ENCODE data around the gene ADARB1. TPM values are rescaled to one million over a fixed set of nuclear protein-coding genes. Genes with fewer than 3 reads are reported as not detected.

ADARB1 gene
- polyA plus RNA-seq, 3 donors from 2014 or later: 3.0 to 4.5 (median 3.4) TPM

DNA sequence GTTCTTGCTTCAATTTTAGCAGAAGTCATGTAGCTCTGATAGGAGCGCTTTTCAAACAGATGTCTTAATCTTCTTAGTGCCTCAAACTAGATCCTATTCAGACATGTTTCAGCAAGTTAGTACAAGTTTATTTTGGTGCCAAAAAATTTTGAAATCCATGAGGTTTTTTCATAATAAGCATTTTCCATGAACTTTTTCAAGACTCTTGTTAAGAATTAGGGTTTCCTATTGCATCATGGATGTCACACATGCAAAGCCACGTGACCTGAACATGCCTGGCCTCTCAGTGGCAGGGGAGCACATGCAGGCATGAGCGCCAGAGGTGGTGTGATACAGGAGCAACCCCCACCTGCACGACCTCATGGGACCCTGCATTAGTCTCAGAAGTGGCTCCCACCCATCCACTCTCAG lies 145.7 kb downstream of the ADARB1 start:
- no peak overlapping the region for H3K27ac Mint-ChIP-seq
- H3K36me3 Mint-ChIP-seq: peaks cover 29 to 48% (median 33%) of the 10 kb centered on the region in 3 donors

DNA sequence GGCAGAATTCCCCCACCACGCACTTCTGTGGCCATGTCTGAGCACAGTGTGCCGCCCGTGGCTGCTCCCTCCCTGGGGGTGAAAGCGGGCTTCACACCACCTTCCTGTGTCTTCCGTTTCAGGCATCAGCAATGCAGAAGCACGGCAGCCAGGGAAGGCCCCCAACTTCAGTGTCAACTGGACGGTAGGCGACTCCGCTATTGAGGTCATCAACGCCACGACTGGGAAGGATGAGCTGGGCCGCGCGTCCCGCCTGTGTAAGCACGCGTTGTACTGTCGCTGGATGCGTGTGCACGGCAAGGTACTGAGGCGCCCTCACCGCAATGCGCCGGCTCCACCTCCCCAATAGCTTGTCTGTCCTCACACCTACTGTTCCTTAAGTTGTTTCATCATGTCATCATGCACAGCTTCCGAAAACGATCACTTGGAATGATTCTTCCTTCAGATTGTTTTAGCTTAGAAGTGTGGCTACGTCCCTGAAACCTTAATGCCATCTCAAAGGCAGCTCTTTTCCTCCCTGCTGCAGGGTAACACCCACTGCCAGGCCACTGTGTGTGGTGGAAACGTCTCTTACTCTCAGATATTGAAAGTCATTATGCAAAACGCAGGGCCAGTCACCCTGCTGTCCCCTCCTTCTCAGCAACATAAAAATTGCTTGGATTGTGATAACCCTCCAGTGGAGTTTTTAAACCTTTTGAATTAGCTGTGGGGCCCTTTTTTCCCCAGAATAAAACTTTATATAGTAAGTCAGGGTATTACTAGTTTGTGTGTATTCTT lies 146.5 kb downstream of the ADARB1 start:
- peaks cover 28 to 47% (median 33%) of the 10 kb centered on the region in 3 donors for H3K36me3 Mint-ChIP-seq
- H3K4me3 Mint-ChIP-seq: no peak overlapping the region
- H3K27me3 Mint-ChIP-seq (ENCODE audit: low read depth in 3 of 3): peaks cover 0 to 4% (median 2%) of the 10 kb centered on the region in 3 donors
- H3K4me1 Mint-ChIP-seq: peaks cover 0 to under 1% of the 10 kb centered on the region in 2 donors
- H3K27ac Mint-ChIP-seq: no peak overlapping the region
- peaks cover 0 to 23% (median 6%) of the 10 kb centered on the region in 6 donors for H3K9me3 Mint-ChIP-seq
- no peak for DNase-seq

More for the DNA sequence above, 145.7 kb downstream of the ADARB1 start:
- peaks cover 0 to 1% (median 0%) of the 10 kb centered on the region in 3 donors for H3K27me3 Mint-ChIP-seq (ENCODE audit: low read depth in 3 of 3)
- no peak overlapping the region for H3K4me3 Mint-ChIP-seq
- no peak for DNase-seq
- no peaks in the 10 kb centered on the region for H3K4me1 Mint-ChIP-seq
- H3K9me3 Mint-ChIP-seq: peaks cover 0 to 23% (median 6%) of the 10 kb centered on the region in 6 donors

DNA sequence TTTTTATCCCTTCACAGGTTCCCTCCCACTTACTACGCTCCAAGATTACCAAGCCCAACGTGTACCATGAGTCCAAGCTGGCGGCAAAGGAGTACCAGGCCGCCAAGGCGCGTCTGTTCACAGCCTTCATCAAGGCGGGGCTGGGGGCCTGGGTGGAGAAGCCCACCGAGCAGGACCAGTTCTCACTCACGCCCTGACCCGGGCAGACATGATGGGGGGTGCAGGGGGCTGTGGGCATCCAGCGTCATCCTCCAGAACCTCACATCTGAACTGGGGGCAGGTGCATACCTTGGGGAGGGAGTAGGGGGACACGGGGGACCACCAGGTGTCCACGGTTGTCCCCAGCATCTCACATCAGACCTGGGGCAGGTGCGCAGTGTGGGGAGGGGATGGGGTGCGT lies 147.6 kb downstream of the ADARB1 start:
- DNase-seq: no peak
- peaks cover 0 to 17% (median 6%) of the 10 kb centered on the region in 6 donors for H3K9me3 Mint-ChIP-seq
- peaks cover 17 to 37% (median 26%) of the 10 kb centered on the region in 3 donors for H3K36me3 Mint-ChIP-seq
- peaks cover 9 to 11% of the 10 kb centered on the region in 2 donors for H3K4me1 Mint-ChIP-seq
- H3K4me3 Mint-ChIP-seq: no peak overlapping the region
- peaks cover 2 to 11% (median 11%) of the 10 kb centered on the region in 3 donors for H3K27me3 Mint-ChIP-seq (ENCODE audit: low read depth in 3 of 3)
- H3K27ac Mint-ChIP-seq: no peak overlapping the region

DNA sequence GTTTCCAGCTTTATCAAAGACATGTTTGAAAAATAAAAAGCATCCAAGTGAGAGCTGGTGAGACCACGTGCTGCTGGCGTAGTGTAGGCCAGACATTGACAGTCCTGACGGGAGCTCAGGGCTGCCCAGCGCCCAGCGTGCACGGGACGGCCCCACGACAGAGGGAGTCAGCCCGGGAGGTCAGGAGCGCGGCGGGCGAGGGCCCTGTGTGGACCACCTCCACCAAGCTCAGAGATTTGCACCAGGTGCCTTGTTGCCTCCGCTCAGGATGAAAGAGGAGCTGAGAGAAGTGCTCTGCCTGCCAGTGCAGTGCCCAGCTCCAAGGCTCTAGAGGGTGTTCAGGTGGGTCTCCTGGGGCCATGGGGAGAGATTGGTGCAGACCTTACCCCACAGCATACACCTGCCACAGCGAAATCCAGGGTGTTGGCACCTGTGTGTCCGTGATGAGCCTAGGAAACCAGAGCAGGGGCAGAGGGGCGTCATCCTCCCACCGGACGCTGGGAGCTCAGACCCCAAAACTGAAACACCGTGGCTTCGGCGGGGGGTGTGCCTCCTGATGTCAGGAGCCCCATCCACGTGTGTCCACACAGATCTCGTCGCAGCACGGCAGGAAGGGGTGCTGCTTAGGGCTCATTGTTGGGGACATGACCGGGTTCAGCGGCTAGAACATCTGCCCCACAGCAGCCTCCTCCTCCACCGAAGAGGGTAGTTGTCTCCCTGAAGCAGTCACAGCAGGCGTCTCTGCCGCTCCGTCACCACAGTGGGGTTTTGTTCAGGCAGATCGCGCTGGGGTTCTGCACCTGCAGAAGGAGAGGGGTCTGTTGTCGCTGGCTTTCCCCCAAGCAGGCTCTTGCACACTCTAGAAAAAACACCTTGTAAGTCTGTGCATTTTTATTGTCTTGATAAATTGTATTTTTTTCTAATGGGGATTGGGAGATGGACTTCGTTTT lies 149.1 kb downstream of the ADARB1 start:
- no peak for DNase-seq
- peaks cover 24 to 26% of the 10 kb centered on the region in 2 donors for H3K4me1 Mint-ChIP-seq
- peak overlapping the region in 2 of 6 donors; percentile 55 to 78 for H3K27ac Mint-ChIP-seq
- peaks cover 0 to 2% (median 0%) of the 10 kb centered on the region in 6 donors for H3K9me3 Mint-ChIP-seq
- peaks cover 8 to 25% (median 19%) of the 10 kb centered on the region in 3 donors for H3K27me3 Mint-ChIP-seq (ENCODE audit: low read depth in 3 of 3)
- peak overlapping the region in 1 of 5 donors; percentile 77 for H3K4me3 Mint-ChIP-seq
- peaks cover 2 to 23% (median 12%) of the 10 kb centered on the region in 3 donors for H3K36me3 Mint-ChIP-seq

DNA sequence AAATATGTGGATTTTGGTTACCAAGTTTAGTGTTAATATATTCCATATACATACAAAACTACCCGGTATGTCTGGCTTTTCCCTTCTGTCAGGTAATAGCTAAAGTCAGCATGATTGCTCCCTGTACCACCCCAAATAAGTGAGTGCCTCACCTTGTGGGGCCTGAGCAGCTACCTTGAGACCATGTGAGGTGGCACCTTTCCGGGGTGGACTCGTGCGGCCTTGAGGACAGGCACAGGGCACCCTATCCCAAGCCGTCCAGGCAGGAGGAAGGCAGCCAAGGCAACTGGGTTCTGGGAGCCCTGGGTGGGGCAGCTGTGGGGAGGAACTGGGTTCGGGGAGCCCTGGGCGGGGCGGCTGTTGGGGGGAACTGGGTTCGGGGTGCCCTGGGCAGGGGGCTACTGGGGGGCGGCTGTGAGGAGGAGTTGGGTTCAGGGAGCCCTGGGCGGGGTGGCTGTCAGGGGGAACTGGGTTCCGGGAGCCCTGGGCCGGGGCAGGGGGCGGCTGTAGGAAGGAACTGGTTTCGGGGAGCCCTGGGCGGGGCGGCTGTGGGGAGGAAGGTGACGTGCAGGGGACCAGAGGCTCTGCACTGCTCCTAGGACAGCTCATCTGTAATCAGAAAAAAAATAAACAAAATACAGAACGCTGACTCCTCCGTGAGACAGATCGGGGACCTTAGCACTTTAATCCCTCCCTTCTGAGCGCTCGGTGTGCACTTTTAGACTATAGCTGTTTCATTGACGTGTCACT lies 150.0 kb downstream of the ADARB1 start:
- peaks cover 0 to 16% (median 7%) of the 10 kb centered on the region in 3 donors for H3K36me3 Mint-ChIP-seq
- no peaks in the 10 kb centered on the region for H3K9me3 Mint-ChIP-seq
- H3K4me3 Mint-ChIP-seq: peak overlapping the region in 1 of 5 donors; percentile 77
- peak overlapping the region in 2 of 6 donors; percentile 56 to 78 for H3K27ac Mint-ChIP-seq
- H3K27me3 Mint-ChIP-seq (ENCODE audit: low read depth in 3 of 3): peaks cover 8 to 30% (median 19%) of the 10 kb centered on the region in 3 donors
- H3K4me1 Mint-ChIP-seq: peaks cover 30 to 35% of the 10 kb centered on the region in 2 donors
- DNase-seq: peak in 1 of 3 donors; percentile 47

DNA sequence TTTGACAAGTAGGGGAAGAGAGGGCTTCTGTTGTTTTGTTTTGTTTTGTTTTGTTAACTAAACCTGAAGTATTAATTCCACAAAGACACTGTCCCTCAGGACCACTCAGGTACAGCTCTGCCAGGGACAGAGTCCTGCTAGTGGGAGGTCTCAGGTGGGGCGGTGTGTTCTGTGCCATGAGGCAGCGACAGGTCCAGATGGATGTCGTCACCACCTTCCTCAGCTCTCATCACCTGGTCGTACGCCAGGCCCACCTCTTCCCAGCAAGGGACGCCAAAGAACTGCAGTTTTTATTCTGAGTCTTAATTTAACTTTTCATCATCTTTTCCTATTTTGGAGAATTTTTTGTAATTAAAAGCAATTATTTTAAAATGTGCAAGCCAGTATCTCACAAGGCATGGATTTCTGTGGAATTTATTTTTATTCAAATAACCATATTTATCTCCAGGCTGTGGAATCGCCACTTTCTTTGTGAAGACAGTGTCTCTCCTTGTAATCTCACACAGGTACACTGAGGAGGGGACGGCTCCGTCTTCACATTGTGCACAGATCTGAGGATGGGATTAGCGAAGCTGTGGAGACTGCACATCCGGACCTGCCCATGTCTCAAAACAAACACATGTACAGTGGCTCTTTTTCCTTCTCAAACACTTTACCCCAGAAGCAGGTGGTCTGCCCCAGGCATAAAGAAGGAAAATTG lies 150.8 kb downstream of the ADARB1 start:
- Mint-ChIP-seq H3K27ac (peak overlapping the region in 3 of 6 donors; percentile 34 to 81 (median 58)), H3K36me3 (peaks cover 0 to 16% (median 7%) of the 10 kb centered on the region in 3 donors), H3K4me3 (peak overlapping the region in 1 of 5 donors; percentile 77), H3K4me1 (peaks cover 30 to 35% of the 10 kb centered on the region in 2 donors), H3K9me3 (no peaks in the 10 kb centered on the region), H3K27me3 (ENCODE audit: low read depth in 3 of 3) (peaks cover 12 to 30% (median 19%) of the 10 kb centered on the region in 3 donors)
- no peak for DNase-seq

DNA sequence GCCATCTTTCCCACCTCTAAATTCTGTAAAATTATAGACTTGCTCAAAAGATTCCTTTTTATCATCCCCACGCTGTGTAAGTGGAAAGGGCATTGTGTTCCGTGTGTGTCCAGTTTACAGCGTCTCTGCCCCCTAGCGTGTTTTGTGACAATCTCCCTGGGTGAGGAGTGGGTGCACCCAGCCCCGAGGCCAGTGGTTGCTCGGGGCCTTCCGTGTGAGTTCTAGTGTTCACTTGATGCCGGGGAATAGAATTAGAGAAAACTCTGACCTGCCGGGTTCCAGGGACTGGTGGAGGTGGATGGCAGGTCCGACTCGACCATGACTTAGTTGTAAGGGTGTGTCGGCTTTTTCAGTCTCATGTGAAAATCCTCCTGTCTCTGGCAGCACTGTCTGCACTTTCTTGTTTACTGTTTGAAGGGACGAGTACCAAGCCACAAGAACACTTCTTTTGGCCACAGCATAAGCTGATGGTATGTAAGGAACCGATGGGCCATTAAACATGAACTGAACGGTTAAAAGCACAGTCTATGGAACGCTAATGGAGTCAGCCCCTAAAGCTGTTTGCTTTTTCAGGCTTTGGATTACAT lies 151.5 kb downstream of the ADARB1 start:
- peak overlapping the region in 3 of 6 donors; percentile 34 to 81 (median 58) for H3K27ac Mint-ChIP-seq
- no peak for DNase-seq
- peaks cover 0 to 15% (median 7%) of the 10 kb centered on the region in 3 donors for H3K36me3 Mint-ChIP-seq
- peaks cover 12 to 30% (median 19%) of the 10 kb centered on the region in 3 donors for H3K27me3 Mint-ChIP-seq (ENCODE audit: low read depth in 3 of 3)
- H3K4me1 Mint-ChIP-seq: peaks cover 30 to 35% of the 10 kb centered on the region in 2 donors
- peak overlapping the region in 1 of 5 donors; percentile 41 for H3K4me3 Mint-ChIP-seq
- H3K9me3 Mint-ChIP-seq: no peaks in the 10 kb centered on the region

DNA sequence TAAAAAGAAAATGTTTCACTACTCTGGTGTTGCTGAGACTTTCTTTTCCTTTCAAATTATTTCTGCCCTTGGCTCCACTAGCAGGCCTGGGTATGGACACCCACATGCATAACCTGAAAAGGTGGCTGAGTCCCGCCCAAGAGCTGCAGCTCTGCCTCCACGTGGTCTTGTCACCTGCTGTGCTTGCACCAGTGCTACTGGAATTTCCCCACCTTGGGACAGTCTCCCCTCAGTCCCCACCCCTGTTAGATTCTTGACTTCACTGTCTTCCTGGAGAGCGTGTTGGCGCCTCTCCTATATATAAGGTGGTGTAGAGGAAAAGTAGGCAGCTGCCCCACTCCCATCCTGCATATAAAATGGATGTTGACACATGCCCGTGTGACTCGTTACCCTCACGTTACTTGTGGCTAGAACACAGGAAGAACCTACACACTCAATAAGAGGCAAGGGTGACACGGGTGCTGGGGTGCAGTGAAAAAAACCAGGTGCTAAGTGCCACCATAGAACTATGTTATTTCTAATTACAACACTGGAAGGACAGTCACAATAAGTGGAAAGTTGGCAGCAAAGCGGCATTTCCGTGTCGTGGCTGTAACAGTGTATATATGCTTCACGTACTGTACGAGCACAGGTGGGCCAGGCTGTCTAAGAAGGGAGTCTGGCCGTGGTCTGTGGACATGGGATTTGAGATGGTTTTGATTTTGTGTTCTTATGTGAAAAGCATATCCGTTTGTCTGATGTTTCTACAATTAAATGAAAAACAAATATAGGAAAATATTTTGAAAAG lies 152.4 kb downstream of the ADARB1 start:
- peak overlapping the region; percentile 33 to 81 (median 46) for H3K4me3 Mint-ChIP-seq
- H3K4me1 Mint-ChIP-seq: peaks cover 30 to 35% of the 10 kb centered on the region in 2 donors
- H3K27me3 Mint-ChIP-seq (ENCODE audit: low read depth in 3 of 3): peaks cover 12 to 32% (median 19%) of the 10 kb centered on the region in 3 donors
- peak; percentile 56 to 73 (median 60) for DNase-seq
- H3K9me3 Mint-ChIP-seq: no peaks in the 10 kb centered on the region
- peak overlapping the region; percentile 14 to 90 (median 64) for H3K27ac Mint-ChIP-seq
- H3K36me3 Mint-ChIP-seq: peaks cover 0 to 8% (median 0%) of the 10 kb centered on the region in 3 donors

DNA sequence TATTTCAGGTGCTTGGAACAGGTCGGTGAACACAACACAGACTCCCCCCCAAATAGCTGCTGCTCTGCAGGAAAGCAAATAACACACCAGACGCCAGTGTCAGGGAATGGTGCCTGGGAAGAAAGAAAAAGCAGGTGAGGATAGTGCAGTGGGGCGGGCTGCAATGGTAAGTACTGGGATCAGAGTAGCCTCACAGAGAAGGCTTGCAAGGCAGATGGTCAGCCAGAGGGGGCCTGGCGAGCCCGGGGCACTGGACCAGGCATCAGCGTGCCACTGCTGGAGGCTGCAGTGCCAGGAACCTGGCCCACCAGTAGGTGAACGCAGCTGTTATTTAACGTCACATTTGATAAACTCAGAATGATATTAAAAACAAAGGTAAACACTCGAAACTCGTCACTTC lies 153.4 kb downstream of the ADARB1 start:
- Mint-ChIP-seq H3K36me3 (peaks cover 0 to 3% (median 0%) of the 10 kb centered on the region in 3 donors), H3K4me3 (peak overlapping the region; percentile 46 to 85 (median 72)), H3K9me3 (no peaks in the 10 kb centered on the region), H3K27ac (peak overlapping the region; percentile 34 to 90 (median 64)), H3K4me1 (peaks cover 30 to 35% of the 10 kb centered on the region in 2 donors), H3K27me3 (ENCODE audit: low read depth in 3 of 3) (peaks cover 14 to 33% (median 19%) of the 10 kb centered on the region in 3 donors)
- DNase-seq: no peak

DNA sequence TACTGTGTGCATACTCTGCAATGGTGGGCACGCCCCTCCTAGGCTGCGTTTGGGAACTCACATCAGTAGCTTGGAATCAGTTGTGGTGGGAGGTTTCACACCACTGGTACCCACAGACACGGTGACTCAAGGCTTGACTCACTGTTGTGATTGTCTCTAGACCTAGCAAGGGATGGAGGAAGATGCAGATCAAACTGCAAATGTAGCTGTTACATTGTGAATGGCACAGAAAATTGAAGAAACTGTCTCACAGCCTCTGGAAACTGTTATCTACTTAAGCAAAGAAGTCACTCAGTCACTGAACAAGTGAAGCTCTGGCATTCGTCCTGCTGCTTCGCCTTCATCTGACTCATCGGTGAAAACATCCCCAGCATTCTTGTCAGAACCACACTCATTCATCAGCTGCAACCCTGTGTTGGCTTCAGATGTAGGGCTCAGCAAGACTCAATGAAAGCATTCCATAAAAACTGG lies 153.8 kb downstream of the ADARB1 start:
- Mint-ChIP-seq H3K36me3 (peaks cover 0 to 2% (median 0%) of the 10 kb centered on the region in 3 donors), H3K27ac (peak overlapping the region; percentile 34 to 90 (median 64)), H3K4me3 (peak overlapping the region; percentile 46 to 85 (median 72)), H3K4me1 (peaks cover 30 to 35% of the 10 kb centered on the region in 2 donors), H3K9me3 (no peaks in the 10 kb centered on the region), H3K27me3 (ENCODE audit: low read depth in 3 of 3) (peaks cover 14 to 37% (median 19%) of the 10 kb centered on the region in 3 donors)
- peak; percentile 80 to 89 (median 82) for DNase-seq

DNA sequence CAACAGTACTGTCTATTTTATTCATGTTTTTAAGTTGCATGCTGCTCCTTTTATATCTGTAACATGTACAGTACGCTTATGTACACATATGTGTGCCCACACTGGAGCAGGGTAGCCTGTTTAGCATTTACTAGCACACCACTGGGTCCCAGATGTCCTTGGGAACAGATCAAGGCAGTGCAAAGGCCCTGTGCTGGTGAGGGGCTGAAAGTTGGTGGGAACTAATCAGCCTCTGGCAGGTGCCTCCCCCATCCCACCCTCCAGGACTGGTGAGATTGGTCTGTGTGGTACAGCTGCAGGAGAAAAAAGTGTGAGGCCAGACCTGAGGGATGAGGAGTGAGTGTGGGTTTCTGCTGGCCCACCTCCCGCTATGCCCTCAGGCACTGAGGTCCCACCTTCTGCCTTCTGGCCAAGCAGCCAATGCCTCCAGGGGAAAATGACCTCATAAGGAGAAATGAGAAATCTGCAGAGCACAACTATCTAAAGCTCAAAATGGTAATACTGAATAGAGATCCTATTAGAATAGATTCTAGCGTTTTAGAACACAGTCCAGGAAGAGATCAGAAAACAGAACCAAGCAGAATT lies 154.4 kb downstream of the ADARB1 start:
- DNase-seq: no peak
- Mint-ChIP-seq H3K27me3 (ENCODE audit: low read depth in 3 of 3) (peaks cover 18 to 42% (median 19%) of the 10 kb centered on the region in 3 donors), H3K9me3 (no peaks in the 10 kb centered on the region), H3K4me1 (peaks cover 30 to 35% of the 10 kb centered on the region in 2 donors), H3K4me3 (peak overlapping the region in 4 of 5 donors; percentile 49 to 85 (median 76)), H3K27ac (peak overlapping the region; percentile 17 to 90 (median 53)), H3K36me3 (peaks cover 0 to 2% (median 0%) of the 10 kb centered on the region in 3 donors)

Measured in immature natural killer cell (primary cell).